Uterus (tissue), 4 donors: ENCODE data around the gene KCNN2. TPM values are rescaled to one million over a fixed set of nuclear protein-coding genes. Genes with fewer than 3 reads are reported as not detected.
"Not testable (repeated sequence)": the region's sequence is repeated elsewhere in the genome, so short reads cannot be mapped to it uniquely, and the experiment has no call there.

Experiments
- DNase-seq, 2 donors: peaks; one replicate each; pipeline ENCODE4 v3.0.0-alpha.2; 2019 to 2020
- H3K27ac ChIP-seq, 2 donors: fragments of 200-600 bp; sonication (generic); 1 replicate in 1 of 2; 2 replicates in 1 of 2; pipeline ENCODE4 v1.5.1; 2016 to 2018
- H3K27me3 ChIP-seq, 2 donors: fragments of 200-600 bp; sonication (generic); one replicate each; pipeline ENCODE4 v1.5.1; 2018 to 2019; ENCODE audit warnings: control low read depth in 1 of 2
- H3K36me3 ChIP-seq, 2 donors: fragments of 200-600 bp; sonication (generic); one replicate each; pipeline ENCODE4 v1.5.1; 2019; ENCODE audit warnings: control low read depth in 1 of 2
- H3K4me1 ChIP-seq, 2 donors: fragments of 200-600 bp; sonication (generic); one replicate each; pipeline ENCODE4 v1.5.1; 2018 to 2019; ENCODE audit warnings: control low read depth in 1 of 2
- H3K4me3 ChIP-seq, 2 donors: fragments of 200-600 bp; sonication (generic); 1 replicate in 1 of 2; 2 replicates in 1 of 2; pipeline ENCODE4 v1.5.1; 2018 to 2019; ENCODE audit warnings: mild to moderate bottlenecking in 1 of 2
- H3K9me3 ChIP-seq, 2 donors: fragments of 200-600 bp; sonication (generic); one replicate each; pipeline ENCODE4 v1.5.1; 2019; ENCODE audit warnings: control low read depth in 1 of 2
- CTCF ChIP-seq, 4 experiments: fragments of 200-600 bp in 2 of 4; fragments of 450-650 bp in 2 of 4; sonication (generic) in 2 of 4; IDR thresholded peaks; one replicate each; pipeline ENCODE4 v1.5.1; 2016 to 2019; ENCODE audit warnings: antibody characterized with exemption in 4 of 4, mild to moderate bottlenecking in 2 of 4, moderate library complexity in 1 of 4
- POLR2A ChIP-seq, 2 donors: fragments of 450-650 bp; IDR thresholded peaks; one replicate each; pipeline ENCODE4 v1.6.1; 2016; ENCODE audit warnings: antibody characterized with exemption in 2 of 2, mild to moderate bottlenecking in 1 of 2, moderate library complexity in 1 of 2
- intact Hi-C: fragments of 100-400 bp; cut with DNase I; formaldehyde crosslinking; loops from one replicate; pipeline ENCODE4 v1.15.1; 2023; ENCODE audit warnings: low total_unique reads
- total RNA-seq, 4 donors: library from RNA; depleted of rRNA in 3 of 4; stranded (reverse); fragments of >200 nt in 3 of 4; gene quantifications; one replicate each; pipeline versions ENCODE4 v1.1.0 to v1.2.4, GENCODE V29; 2014 to 2023
- donor health status: DM: yes; HTN: yes; CAD: no.

The KCNN2 gene
- total RNA-seq, 4 donors from 2014 or later, result 1.8 to 7.1 (median 4.9) TPM

- H3K4me3 ChIP-seq, result no peak overlapping the region
- DNase-seq, result no peak
- H3K36me3 ChIP-seq, result no peaks in the 10 kb centered on the region
- H3K27ac ChIP-seq, result no peak overlapping the region
- intact Hi-C loops, result no loop called here
- H3K27me3 ChIP-seq, result no peaks in the 10 kb centered on the region
- no peaks in the 10 kb centered on the region for H3K9me3 ChIP-seq
- TF ChIP-seq POLR2A (IDR thresholded peaks at IDR 0.05) (no peak), CTCF (IDR thresholded peaks at IDR 0.05) (no peak)
- H3K4me1 ChIP-seq, result no peaks in the 10 kb centered on the region
Observed at GRCh38 chr5:114427204-114427603, 65.3 kb downstream of the KCNN2 start.

DNA sequence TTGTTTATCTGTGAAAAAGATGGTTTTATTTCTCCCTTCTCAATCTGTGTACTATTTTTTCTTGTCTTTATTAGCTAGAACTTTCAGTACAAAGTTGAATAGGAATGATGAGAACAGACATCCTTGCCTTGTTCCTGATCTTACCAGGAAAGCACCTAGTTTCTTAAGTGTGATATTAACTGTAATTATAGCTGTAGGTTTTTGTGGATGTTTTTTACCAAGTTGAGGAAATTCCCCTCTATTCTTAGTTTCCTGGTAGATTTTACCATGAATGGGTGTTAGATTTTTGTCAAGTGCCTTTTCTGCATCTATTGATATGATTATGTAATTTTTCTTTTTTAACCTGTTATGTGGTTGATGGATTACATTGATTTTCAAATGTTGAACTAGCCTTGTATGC, 68.7 kb downstream of the KCNN2 start:
- H3K9me3 ChIP-seq, result no peaks in the 10 kb centered on the region
- no peak for TF ChIP-seq CTCF (IDR thresholded peaks at IDR 0.05)
- TF ChIP-seq POLR2A (IDR thresholded peaks at IDR 0.05), result no peak
- no peaks in the 10 kb centered on the region for H3K4me1 ChIP-seq
- intact Hi-C loops, result no loop called here
- H3K36me3 ChIP-seq, result no peaks in the 10 kb centered on the region
- H3K4me3 ChIP-seq, result no peak overlapping the region
- no peak for DNase-seq
- no peaks in the 10 kb centered on the region for H3K27me3 ChIP-seq
- H3K27ac ChIP-seq, result no peak overlapping the region

DNA sequence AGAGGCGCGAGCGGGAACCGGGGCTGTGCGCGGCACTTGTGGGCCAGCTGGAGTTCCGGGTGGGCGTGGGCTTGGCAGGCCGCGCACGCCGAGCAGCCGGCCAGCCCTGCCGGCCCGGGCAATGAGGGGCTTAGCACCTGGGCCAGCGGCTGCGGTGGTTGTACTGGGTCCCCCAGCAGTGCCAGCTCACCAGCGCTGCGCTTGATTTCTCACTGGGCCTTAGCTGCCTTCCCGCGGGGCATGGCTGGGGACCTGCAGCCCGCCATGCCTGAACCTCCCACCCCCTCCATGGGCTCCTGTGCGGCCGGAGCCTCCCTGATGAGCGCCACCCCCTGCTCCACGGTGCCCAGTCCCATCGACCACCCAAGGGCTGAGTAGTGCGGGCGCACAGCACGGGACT, 70.8 kb downstream of the KCNN2 start:
- H3K9me3 ChIP-seq, DNase-seq, H3K27ac ChIP-seq, H3K4me3 ChIP-seq, intact Hi-C loops, H3K27me3 ChIP-seq, H3K36me3 ChIP-seq, H3K4me1 ChIP-seq: not testable (repeated sequence)

DNA sequence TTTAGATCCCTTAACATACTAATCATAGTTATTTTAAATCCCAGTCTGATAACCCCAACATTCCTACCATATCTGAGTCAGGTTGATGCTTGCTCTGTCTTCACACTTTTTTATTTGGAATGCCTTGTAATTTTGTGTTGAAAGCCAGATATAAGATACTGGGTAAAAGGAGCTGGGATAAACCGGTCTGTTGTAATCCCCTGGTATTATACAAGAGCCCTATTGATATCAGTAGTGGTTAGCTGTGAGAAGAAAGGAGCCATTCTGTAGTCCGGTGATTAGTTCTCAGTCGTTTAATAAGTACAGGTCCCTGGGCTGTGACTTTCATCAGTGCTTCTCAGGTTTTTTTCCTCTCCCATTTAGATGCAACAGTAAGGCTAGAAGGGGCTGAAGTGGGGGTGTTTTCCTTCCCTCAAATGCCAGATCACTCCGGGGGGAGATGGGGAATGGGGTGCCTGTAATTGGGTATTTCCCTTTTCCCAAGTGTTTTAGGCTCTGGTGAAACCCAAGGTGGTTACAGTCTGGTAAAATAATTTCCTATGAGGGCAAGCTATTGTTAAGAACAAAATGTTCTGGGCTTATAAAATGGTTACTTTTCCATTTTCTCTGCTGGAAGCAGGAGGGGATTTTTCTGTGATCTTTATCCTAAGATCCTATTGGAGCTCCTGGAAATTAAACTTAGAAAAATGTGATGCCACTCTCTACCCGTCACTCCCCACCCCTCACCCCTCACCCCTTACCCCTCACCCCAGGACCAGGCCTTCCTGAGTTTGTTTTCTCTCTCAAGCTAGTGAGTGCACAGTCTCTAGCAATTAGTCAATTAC, 72.7 kb downstream of the KCNN2 start:
- Histone ChIP-seq H3K9me3 (no peaks in the 10 kb centered on the region), H3K36me3 (no peaks in the 10 kb centered on the region), H3K27ac (no peak overlapping the region), H3K27me3 (no peaks in the 10 kb centered on the region), H3K4me3 (no peak overlapping the region), H3K4me1 (no peaks in the 10 kb centered on the region)
- intact Hi-C loops, result no loop called here
- no peak for DNase-seq
- TF ChIP-seq CTCF (IDR thresholded peaks at IDR 0.05) (no peak), POLR2A (IDR thresholded peaks at IDR 0.05) (no peak)

- no peak for DNase-seq
- TF ChIP-seq POLR2A (IDR thresholded peaks at IDR 0.05) (no peak), CTCF (IDR thresholded peaks at IDR 0.05) (no peak)
- Histone ChIP-seq H3K27ac (no peak overlapping the region), H3K9me3 (no peaks in the 10 kb centered on the region), H3K4me3 (no peak overlapping the region), H3K27me3 (no peaks in the 10 kb centered on the region), H3K4me1 (no peaks in the 10 kb centered on the region), H3K36me3 (no peaks in the 10 kb centered on the region)
- intact Hi-C loops, result no loop called here
Observed at GRCh38 chr5:114435220-114435481, 73.3 kb downstream of the KCNN2 start.

DNA sequence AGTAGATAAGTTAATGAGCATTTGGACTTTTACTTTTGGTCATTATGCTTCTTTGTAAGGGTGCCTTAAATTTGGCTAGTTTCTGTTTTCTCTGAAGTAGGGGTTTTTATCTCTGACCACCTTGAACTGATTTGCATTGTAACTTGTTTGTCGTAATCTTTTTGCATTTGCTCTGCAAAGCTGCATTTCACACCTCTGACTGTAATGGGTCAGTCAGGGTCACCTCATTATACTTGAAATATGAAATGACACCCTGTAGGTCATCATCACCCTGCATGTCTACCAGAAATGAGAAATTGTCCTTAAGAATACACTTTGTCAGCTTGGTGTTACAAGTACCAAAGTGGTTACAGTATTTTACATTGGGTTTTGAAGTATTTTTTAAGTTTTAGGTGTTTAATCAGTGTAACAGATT, 74.0 kb downstream of the KCNN2 start:
- no peak for DNase-seq
- intact Hi-C loops, result no loop called here
- H3K27me3 ChIP-seq, result no peaks in the 10 kb centered on the region

More for the DNA sequence above, 74.0 kb downstream of the KCNN2 start:
- no peak overlapping the region for H3K27ac ChIP-seq
- H3K4me1 ChIP-seq, result no peaks in the 10 kb centered on the region
- no peaks in the 10 kb centered on the region for H3K9me3 ChIP-seq
- H3K4me3 ChIP-seq, result no peak overlapping the region
- H3K36me3 ChIP-seq, result no peaks in the 10 kb centered on the region
- TF ChIP-seq CTCF (IDR thresholded peaks at IDR 0.05), result no peak
